H1 (cell line): Measurements from ENCODE around the gene NOS1AP. TPM values are rescaled to one million over a fixed set of nuclear protein-coding genes. Genes with fewer than 3 reads are reported as not detected.

ENCODE experiments used
- CTCF ChIA-PET: fragments of 300-600 bp; sonication (Branson Sonifier 250); formaldehyde crosslinking; loops from one replicate; lab custom pipeline; 2021; ENCODE audit not compliant: partially characterized antibody; lab: Charles Lee
- POLR2A ChIA-PET: fragments of 300-600 bp; sonication (Branson Sonifier 250); formaldehyde crosslinking; loops from one replicate; lab custom pipeline; 2021; ENCODE audit warnings: inconsistent platforms; ENCODE audit not compliant: partially characterized antibody; lab: Charles Lee
- DNase-seq, 2 experiments: peaks; one replicate each; pipeline versions ENCODE4 v3.0.0 to v3.0.0-alpha.2; 2010 to 2022; ENCODE audit warnings: low spot score in 2 of 2, low read depth in 1 of 2, mixed read lengths in 1 of 2
- FAIRE-seq: peaks from 2 replicates; lab custom pipeline; 2011; peaks lifted over from hg19 to GRCh38; lab: Jason Lieb, UNC
- H2AFZ ChIP-seq: 2 replicates; pipeline ENCODE4 v1.8.1; 2012; ENCODE audit warnings: low read length, inconsistent platforms
- H2AK5ac ChIP-seq: 2 replicates; pipeline ENCODE4 v1.6.1; 2013; ENCODE audit warnings: low read depth, low read length
- H2BK120ac ChIP-seq: replicated peaks from 2 replicates; pipeline ENCODE3; 2013; ENCODE audit warnings: low read depth, low read length, inconsistent platforms
- H2BK12ac ChIP-seq: 2 replicates; pipeline ENCODE4 v1.6.1; 2013; ENCODE audit warnings: low read depth, low read length
- H2BK15ac ChIP-seq: 2 replicates; pipeline ENCODE4 v1.6.1; 2013; ENCODE audit warnings: low read length
- H2BK20ac ChIP-seq: 2 replicates; pipeline ENCODE4 v1.6.1; 2013; ENCODE audit warnings: low read length
- H2BK5ac ChIP-seq: 2 replicates; pipeline ENCODE4 v1.6.1; 2013; ENCODE audit warnings: low read depth, low read length
- H3K14ac ChIP-seq: 2 replicates; pipeline ENCODE4 v1.6.1; 2013; ENCODE audit warnings: inconsistent platforms; ENCODE audit not compliant: insufficient read length
- H3K18ac ChIP-seq: 2 replicates; pipeline ENCODE4 v1.6.1; 2013; ENCODE audit warnings: low read length; ENCODE audit errors: extremely low read depth
- H3K23ac ChIP-seq: 2 replicates; pipeline ENCODE4 v1.6.1; 2013; ENCODE audit warnings: inconsistent platforms; ENCODE audit not compliant: insufficient read length
- H3K23me2 ChIP-seq: 2 replicates; pipeline ENCODE4 v1.6.1; 2013; ENCODE audit warnings: low read depth, low read length
- H3K27ac ChIP-seq: 2 replicates; pipeline ENCODE4 v1.6.1; 2011; ENCODE audit warnings: low read depth, low read length, inconsistent platforms
- H3K27me3 ChIP-seq, 4 experiments: replicated peaks in 1 of 4; 1 replicate in 1 of 4; 2 replicates in 3 of 4; pipeline versions ENCODE4 v1.6.1 to v1.8.1; 2011 to 2013; ENCODE audit warnings: low read length in 3 of 4, mild to moderate bottlenecking in 3 of 4, inconsistent platforms in 2 of 4, mixed read lengths in 2 of 4, moderate library complexity in 1 of 4; ENCODE audit not compliant: control insufficient read depth in 3 of 4, insufficient read depth in 3 of 4; ENCODE audit errors: extremely low read depth in 1 of 4
- H3K36me3 ChIP-seq, 4 experiments: 2 replicates each; pipeline versions ENCODE4 v1.6.1 to v1.8.1; 2011 to 2013; ENCODE audit warnings: mild to moderate bottlenecking in 4 of 4, low read length in 3 of 4, moderate library complexity in 2 of 4, control low read depth in 1 of 4, inconsistent platforms in 1 of 4; ENCODE audit not compliant: insufficient read depth in 4 of 4, control insufficient read depth in 2 of 4
- H3K4ac ChIP-seq: replicated peaks from 2 replicates; pipeline ENCODE3; 2013; ENCODE audit warnings: low read length, low read depth, mixed read lengths, inconsistent platforms; ENCODE audit not compliant: insufficient read length
- H3K4me1 ChIP-seq, 4 experiments: replicated peaks in 1 of 4; 1 replicate in 1 of 4; 2 replicates in 3 of 4; pipeline versions ENCODE4 v1.6.1 to v1.8.1; 2011 to 2013; ENCODE audit warnings: low read length in 3 of 4, inconsistent platforms in 2 of 4, mixed read lengths in 1 of 4; ENCODE audit not compliant: insufficient read depth in 4 of 4, control insufficient read depth in 3 of 4
- H3K4me2 ChIP-seq, 2 experiments: 2 replicates each; pipeline versions ENCODE4 v1.6.1 to v1.8.1; 2011 to 2013; ENCODE audit warnings: low read depth in 2 of 2, low read length in 2 of 2, control low read depth in 1 of 2, inconsistent platforms in 1 of 2, mild to moderate bottlenecking in 1 of 2; ENCODE audit not compliant: insufficient read depth in 1 of 2
- H3K4me3 ChIP-seq, 4 experiments: fragments of 200-600, 300-600 bp in 1 of 4; sonication (generic), shearing (Covaris generic), sonication (Bioruptor Twin) in 1 of 4; 2 replicates each; pipeline versions ENCODE4 v1.5.1 to v1.8.1; 2011 to 2016; ENCODE audit warnings: low read length in 4 of 4, low read depth in 3 of 4, control low read depth in 2 of 4, inconsistent platforms in 2 of 4, mild to moderate bottlenecking in 2 of 4, mixed read lengths in 1 of 4, moderate library complexity in 1 of 4; ENCODE audit not compliant: insufficient read depth in 2 of 4; ENCODE audit errors: extremely low read depth in 1 of 4
- H3K56ac ChIP-seq: replicated peaks from 2 replicates; pipeline ENCODE3; 2013; ENCODE audit warnings: low read depth, mild to moderate bottlenecking, mixed read lengths, low read length, inconsistent platforms; ENCODE audit not compliant: insufficient read length
- H3K79me1 ChIP-seq: 2 replicates; pipeline ENCODE4 v1.6.1; 2013; ENCODE audit warnings: low read depth, low read length, control low read depth
- H3K79me2 ChIP-seq, 2 experiments: 2 replicates each; pipeline versions ENCODE4 v1.6.1 to v1.8.1; 2012 to 2013; ENCODE audit warnings: low read length in 2 of 2, mild to moderate bottlenecking in 2 of 2, inconsistent platforms in 1 of 2; ENCODE audit not compliant: insufficient read depth in 2 of 2, control insufficient read depth in 1 of 2
- H3K9ac ChIP-seq, 4 experiments: replicated peaks in 1 of 4; 1 replicate in 1 of 4; 2 replicates in 3 of 4; pipeline versions ENCODE4 v1.6.1 to v1.8.1; 2011 to 2013; ENCODE audit warnings: low read depth in 3 of 4, low read length in 3 of 4, control low read depth in 2 of 4, mild to moderate bottlenecking in 2 of 4, moderate library complexity in 2 of 4, inconsistent platforms in 1 of 4; ENCODE audit errors: extremely low read depth in 1 of 4
- H3K9me3 ChIP-seq, 2 experiments: 2 replicates each; pipeline versions ENCODE4 v1.6.1 to v1.8.1; 2012 to 2013; ENCODE audit warnings: mild to moderate bottlenecking in 2 of 2, moderate library complexity in 2 of 2, control low read depth in 1 of 2, inconsistent platforms in 1 of 2, low read depth in 1 of 2, low read length in 1 of 2, mixed read lengths in 1 of 2; ENCODE audit not compliant: insufficient read depth in 2 of 2
- H4K20me1 ChIP-seq, 2 experiments: replicated peaks in 1 of 2; 2 replicates each; pipeline versions ENCODE3 to v1.8.1; 2011 to 2013; ENCODE audit warnings: inconsistent platforms in 2 of 2, low read length in 2 of 2, mild to moderate bottlenecking in 1 of 2; ENCODE audit not compliant: insufficient read depth in 2 of 2, control insufficient read depth in 1 of 2
- H4K5ac ChIP-seq: 2 replicates; pipeline ENCODE4 v1.6.1; 2013; ENCODE audit warnings: low read length, low read depth, mixed read lengths, inconsistent platforms; ENCODE audit not compliant: insufficient read length
- H4K8ac ChIP-seq: 2 replicates; pipeline ENCODE4 v1.8.0; 2013; ENCODE audit warnings: mild to moderate bottlenecking, moderate library complexity, low read length, inconsistent platforms; ENCODE audit not compliant: insufficient read depth; ENCODE audit errors: extremely low read depth
- H4K91ac ChIP-seq: replicated peaks from 2 replicates; pipeline ENCODE3; 2013; ENCODE audit warnings: low read length, mixed read lengths, inconsistent platforms; ENCODE audit not compliant: insufficient read length
- CBX8 ChIP-seq: fragments of 300-800, 300-1000 bp; sonication (generic); IDR thresholded peaks from 2 replicates; pipeline ENCODE4 v1.7.1; 2016; ENCODE audit warnings: low read depth, low read length, borderline replicate concordance
- EZH2 ChIP-seq: fragments of 200-600 bp; sonication (generic); IDR thresholded peaks from 2 replicates; pipeline ENCODE4 v1.7.1; 2012; ENCODE audit warnings: low read depth, mild to moderate bottlenecking, moderate library complexity, low read length, inconsistent platforms; ENCODE audit not compliant: severe bottlenecking
- HDAC6 ChIP-seq: IDR thresholded peaks from one replicate; pipeline ENCODE4 v1.7.1; 2012; ENCODE audit warnings: low read depth, mild to moderate bottlenecking, inconsistent platforms, low read length, moderate library complexity
- POLR2AphosphoS5 ChIP-seq: IDR thresholded peaks from 2 replicates; pipeline ENCODE4 v1.6.1; 2011; ENCODE audit warnings: low read depth, low read length
- SRF ChIP-seq: IDR thresholded peaks from 2 replicates; pipeline ENCODE4 v1.6.1; 2011; ENCODE audit warnings: mild to moderate bottlenecking, low read depth, low read length, moderate library complexity
- TBP ChIP-seq: IDR thresholded peaks from 2 replicates; pipeline ENCODE4 v1.6.1; 2011; ENCODE audit warnings: low read depth, low read length, improper control_type of control experiment
- ZNF274 ChIP-seq: IDR thresholded peaks from 2 replicates; pipeline ENCODE4 v1.7.0; 2012; ENCODE audit warnings: low read length, borderline replicate concordance; ENCODE audit errors: extremely low read depth
- WGBS, 2 experiments: shearing (Covaris generic) in 1 of 2; methylation state at CpG; one replicate each; pipeline versions ENCODE4 v1.1.6 to v1.1.7; 2013 to 2015; ENCODE audit warnings: low lambda C conversion rate in 2 of 2, mixed read lengths in 2 of 2, inconsistent platforms in 1 of 2, low coverage in 1 of 2, missing lambda C conversion rate in 1 of 2; ENCODE audit not compliant: insufficient replicate concordance in 2 of 2, insufficient coverage in 1 of 2, insufficient read length in 1 of 2; ENCODE audit errors: extremely low coverage in 1 of 2, missing lambda C conversion rate in 1 of 2; 5-methylcytosine and 5-hydroxymethylcytosine counted together
- polyA plus RNA-seq, 7 experiments: library from polyadenylated mRNA; depleted of rRNA in 3 of 7; stranded (reverse) in 5 of 7; unstranded in 2 of 7; fragments of >200 nt in 5 of 7; fragments of 200-250 nt in 2 of 7; gene quantifications; 1 replicate in 5 of 7; 2 replicates in 1 of 7; 4 replicates in 1 of 7; pipeline versions ENCODE4 v1.2.1 to v1.2.3, GENCODE V29; 2011 to 2013; ENCODE audit warnings: missing spikeins in 2 of 7, mixed read lengths in 2 of 7
- total RNA-seq: library from RNA; stranded (reverse); fragmentation: NEBNext Ultra II Directional; extraction: Animal tissue kit (Norgen Biotek cat#: 25700); gene quantifications from 2 replicates; pipeline ENCODE4 v1.2.1, GENCODE V29; 2021

NOS1AP gene
- total and polyA plus RNA-seq, 2 of the 8 experiments (the other 6 are each of a cell fraction or from before 2014, with no cell fraction given), result 2.4 to 12.1 TPM

GRCh38 chr1:162212713-162213112 lies 143.2 kb downstream of the NOS1AP start:
- H3K14ac ChIP-seq, result no peak overlapping the region
- H3K4me2 ChIP-seq, result no peak overlapping the region
- H2BK120ac ChIP-seq, result no peak overlapping the region
- H3K4me3 ChIP-seq, result no peak overlapping the region
- H3K9me3 ChIP-seq, result no peaks in the 10 kb centered on the region
- no peak for DNase-seq
- no peaks in the 10 kb centered on the region for H3K36me3 ChIP-seq
- ChIA-PET POLR2A (interaction anchor here (1.8 to 2.7 kb wide), 3 partner anchors 8 to 67 kb away, joined by 4 to 11 read pairs (median 8); no protein-coding TSS in a partner anchor), CTCF (interaction anchor here (1.1 to 1.9 kb wide), 6 partner anchors 15 to 145 kb away, joined by 3 to 8 read pairs (median 4); no protein-coding TSS in a partner anchor)
- H3K27ac ChIP-seq, result no peak overlapping the region
- FAIRE-seq, result no peak
- no peak overlapping the region for H3K56ac ChIP-seq
- peaks cover 3 to 28% of the 10 kb centered on the region in 2 experiments; a peak in 3 of 4 replicates for H3K79me2 ChIP-seq
- H2AK5ac ChIP-seq, result no peak overlapping the region
- H4K5ac ChIP-seq, result no peak overlapping the region
- H3K23ac ChIP-seq, result no peak overlapping the region
- H2BK12ac ChIP-seq, result peak overlapping the region; percentile 55; the same call in 1 of the 2 replicates
- H2BK20ac ChIP-seq, result no peak overlapping the region
- no peaks in the 10 kb centered on the region for H3K27me3 ChIP-seq
- H4K20me1 ChIP-seq, result no peaks in the 10 kb centered on the region
- H3K4me1 ChIP-seq, result peaks cover 2 to 17% (median 16%) of the 10 kb centered on the region in 4 experiments; a peak in 6 of 7 replicates
- 86% methylated on average over 7 of the region's 7 CpGs; no CpG with 5 or more reads in 1 of the 2 experiments for WGBS, 2 experiments
- no peak overlapping the region for H4K8ac ChIP-seq
- no peaks in the 10 kb centered on the region for H3K79me1 ChIP-seq
- no peak overlapping the region for H3K4ac ChIP-seq
- H2AFZ ChIP-seq, result no peak overlapping the region
- no peak overlapping the region for H4K91ac ChIP-seq
- no peak overlapping the region for H3K9ac ChIP-seq
- no peak overlapping the region; the same call in 1 of the 2 replicates for H2BK5ac ChIP-seq
- H3K23me2 ChIP-seq, result no peaks in the 10 kb centered on the region
- TF ChIP-seq POLR2AphosphoS5 (no peak), ZNF274 (no peak), CBX8 (no peak), SRF (no peak), TBP (no peak), EZH2 (no peak), HDAC6 (no peak)
- H3K18ac ChIP-seq, result no peak overlapping the region
- H2BK15ac ChIP-seq, result no peak overlapping the region
